Measurements from ENCODE around the gene PAK6. TPM values are rescaled to one million over a fixed set of nuclear protein-coding genes. Genes with fewer than 3 reads are reported as not detected.

Gene PAK6
- total RNA-seq = 0.26 TPM
- long read RNA-seq = 0 reads

DNA sequence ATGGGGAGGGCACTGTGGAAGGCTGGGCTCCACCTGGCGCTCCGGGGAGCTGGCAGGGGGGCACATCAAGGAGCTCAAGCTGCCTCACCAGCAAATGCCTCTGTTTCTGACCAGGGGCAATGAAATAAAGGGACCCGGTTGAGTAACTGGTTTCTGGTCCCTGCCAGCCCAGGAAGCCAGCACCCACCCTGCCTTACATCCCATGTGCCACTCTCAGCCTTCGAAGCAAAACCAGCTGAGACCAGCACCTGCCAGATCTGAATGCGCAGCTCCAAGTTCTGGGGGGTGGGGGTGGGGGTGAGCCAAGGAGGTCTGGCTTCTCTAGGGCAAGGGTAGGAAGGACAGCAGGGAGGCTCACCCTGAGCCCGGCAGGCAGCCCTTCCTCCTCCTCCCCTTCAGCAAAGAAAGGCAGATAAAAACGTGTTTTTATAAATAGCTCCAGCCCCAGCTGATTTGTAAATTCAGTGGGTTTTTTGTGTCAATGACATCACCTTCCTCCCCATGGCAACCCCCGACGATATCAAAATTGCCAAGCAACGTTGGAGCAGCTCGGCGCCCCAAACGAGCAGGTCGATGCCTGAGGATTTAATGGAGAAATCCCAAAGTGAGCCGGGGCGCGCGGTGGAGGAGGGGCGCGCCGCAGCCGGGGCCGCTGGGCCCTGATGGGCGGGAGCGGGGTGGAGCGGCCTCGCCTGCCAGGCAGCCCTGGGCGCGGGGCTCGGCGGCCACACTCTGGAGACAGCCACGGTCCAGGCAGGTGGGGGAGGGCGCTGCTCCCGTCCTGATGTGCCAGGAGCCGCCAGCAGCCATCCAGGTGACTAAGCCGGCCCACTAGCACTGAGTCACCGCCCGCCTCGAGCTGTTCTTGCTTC, at the start of gene PAK6:
PAK6 (plus strand) TSS at position 532 of the 872 bp plus-strand sequence. CDS start 25,723 bp downstream, outside the sequence.
- DNase-seq (ENCODE audit: low spot score) = peak; percentile 88

DNA sequence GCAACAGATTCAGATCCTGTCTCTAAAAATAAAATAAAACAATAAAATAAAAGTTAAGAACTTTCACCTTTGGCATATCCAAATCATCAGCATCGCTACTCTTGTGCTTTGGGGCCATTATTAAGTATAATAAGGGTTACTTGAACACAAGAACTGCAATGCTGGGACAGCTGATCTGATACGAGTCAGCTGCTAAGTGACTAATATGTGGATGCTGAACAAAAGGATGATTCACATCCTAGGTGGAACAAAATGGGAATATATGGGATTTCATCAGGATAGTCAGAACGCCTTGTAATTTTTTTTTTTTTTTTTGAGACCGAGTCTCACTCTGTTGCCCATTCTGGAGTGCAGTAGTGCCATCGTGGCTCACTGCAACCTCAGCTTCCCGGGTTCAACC, 48.3 kb upstream of the PAK6 start:
- no peak for DNase-seq (ENCODE audit: low spot score)

GRCh38 chr15:40192942-40193341, 45.9 kb upstream of the PAK6 start:
- DNase-seq (ENCODE audit: low spot score) = no peak

DNA sequence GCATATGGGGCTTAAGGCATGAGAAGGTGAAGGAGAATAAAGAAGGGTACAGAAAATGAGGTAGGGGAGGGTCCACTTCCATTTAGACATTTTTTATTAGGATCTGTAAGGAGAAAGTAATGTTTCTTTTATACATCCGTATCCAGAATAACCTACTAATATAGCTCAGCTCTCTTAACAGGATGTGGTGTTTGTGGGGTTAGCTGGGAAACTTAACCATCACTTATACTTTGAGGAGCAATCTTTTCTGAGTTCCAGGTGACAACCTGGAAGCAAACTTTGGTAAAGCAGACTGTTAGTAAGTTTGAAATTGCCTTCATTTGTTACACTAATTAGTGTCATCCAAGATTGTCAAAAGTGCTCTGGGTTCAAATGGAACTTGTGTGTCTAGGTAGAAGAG, 41.4 kb upstream of the PAK6 start:
- DNase-seq (ENCODE audit: low spot score) = no peak

DNA sequence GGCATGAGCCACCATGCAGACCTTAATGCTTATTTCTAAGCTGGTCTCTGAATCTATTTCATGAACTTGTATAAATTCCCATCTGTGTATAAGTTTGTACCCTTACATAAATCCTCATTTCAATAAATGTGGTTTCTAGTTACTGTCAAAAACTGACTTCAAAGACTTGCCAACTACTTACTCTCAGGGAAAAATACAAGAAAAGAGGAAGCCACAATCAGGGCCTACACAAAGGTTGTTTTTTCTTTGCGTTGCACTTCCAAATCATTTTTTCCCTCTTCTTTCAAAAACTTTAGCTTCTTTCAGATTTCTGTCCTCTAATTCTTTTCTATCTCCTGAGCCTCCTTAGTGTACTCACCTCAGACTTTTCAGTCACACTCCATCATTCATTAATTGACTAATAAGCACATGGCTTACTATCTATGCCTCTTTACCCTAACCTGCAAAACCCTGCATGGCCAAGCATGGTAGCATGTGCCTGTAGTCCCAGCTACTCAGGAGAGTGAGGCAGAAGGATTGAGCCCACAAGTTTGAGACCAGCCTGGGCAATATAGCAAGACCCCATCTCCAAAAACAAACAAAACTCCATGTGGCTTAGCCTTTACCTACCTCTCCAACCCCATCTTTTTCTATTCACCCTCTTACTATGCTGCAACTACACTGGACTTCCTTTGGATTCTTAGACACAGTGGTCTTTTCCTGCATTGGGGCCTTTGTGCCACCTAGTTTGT, 40.3 kb upstream of the PAK6 start:
- no peak for DNase-seq (ENCODE audit: low spot score)

GRCh38 chr15:40204100-40204499, 34.8 kb upstream of the PAK6 start:
- no peak for DNase-seq (ENCODE audit: low spot score)

DNA sequence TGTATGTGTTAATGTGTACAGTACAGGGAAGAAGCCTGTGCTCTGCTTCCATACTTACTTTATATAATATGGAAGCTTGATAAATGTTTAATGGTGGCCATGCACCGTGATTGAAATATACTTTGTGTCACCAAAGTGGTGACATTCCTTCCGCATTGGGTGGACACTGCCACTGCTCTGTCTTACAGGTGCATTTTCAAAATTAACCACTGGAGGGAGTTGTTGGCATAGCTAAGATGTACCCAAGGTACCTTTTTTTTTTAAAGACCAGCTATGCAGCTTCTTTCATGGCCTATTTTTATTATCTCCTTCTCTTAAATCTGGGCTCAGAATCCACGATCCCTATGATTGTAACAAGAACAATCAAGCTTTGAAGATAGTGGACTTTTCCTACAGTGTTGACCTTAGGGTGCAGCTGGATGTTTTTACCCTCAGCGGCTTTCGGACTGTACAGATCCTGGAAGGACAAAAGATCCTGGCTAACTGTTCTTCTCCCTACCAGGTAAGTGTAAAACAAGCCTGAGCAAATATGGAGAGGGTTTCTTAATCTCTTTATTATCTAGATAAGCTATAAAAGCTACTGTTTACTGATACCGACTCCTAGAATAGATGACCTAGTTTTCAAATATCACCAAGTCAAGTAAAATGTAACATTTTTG, 21.6 kb upstream of the PAK6 start:
- DNase-seq (ENCODE audit: low spot score) = no peak

DNA sequence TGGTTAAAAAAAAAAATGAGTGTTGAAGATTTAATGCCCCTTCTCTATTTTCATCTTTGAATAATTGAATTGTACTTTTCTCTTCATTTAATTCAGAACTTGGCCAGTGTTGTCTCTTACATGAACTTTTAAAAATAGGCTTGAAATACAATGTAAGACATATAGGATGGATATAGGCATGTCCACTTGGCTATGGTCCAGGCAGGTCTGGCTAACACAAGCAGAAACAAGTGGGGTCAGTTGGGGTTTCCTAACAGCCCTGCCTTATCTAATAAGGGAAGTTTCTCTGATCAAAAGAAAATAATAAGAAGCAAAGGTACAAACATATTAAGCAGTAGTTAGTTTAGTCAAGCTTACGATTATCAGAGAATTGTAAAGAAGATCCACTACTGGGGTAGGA, 19.1 kb upstream of the PAK6 start:
- DNase-seq (ENCODE audit: low spot score) = no peak

- DNase-seq (ENCODE audit: low spot score) = no peak
These were observed 16.7 kb upstream of the PAK6 start for GRCh38 chr15:40222131-40222530.

DNA sequence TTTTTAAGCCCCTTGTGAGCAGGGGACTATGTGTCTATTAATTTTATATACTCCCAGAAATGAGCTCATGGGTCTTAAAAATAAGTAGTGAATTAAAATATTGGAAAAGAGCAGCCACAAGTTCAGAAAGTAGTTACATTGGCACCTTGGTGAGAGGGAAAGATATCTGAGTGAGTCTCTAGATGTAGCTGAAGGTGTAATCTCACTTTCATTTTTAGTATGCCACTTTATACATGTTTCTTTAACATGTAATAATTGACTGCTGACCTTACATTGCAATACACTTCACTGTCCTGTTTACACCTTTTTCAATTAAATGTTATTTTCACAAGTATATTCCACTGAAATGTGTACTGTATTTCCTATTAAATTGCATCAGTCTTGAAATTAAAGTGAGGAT, 12.1 kb upstream of the PAK6 start:
- no peak for DNase-seq (ENCODE audit: low spot score)

- DNase-seq (ENCODE audit: low spot score) = no peak
These were observed 9.5 kb upstream of the PAK6 start for GRCh38 chr15:40229316-40229715.

- no peak for DNase-seq (ENCODE audit: low spot score)
These were observed 8.9 kb upstream of the PAK6 start for GRCh38 chr15:40229956-40230355.

GRCh38 chr15:40232625-40233070, 6.2 kb upstream of the PAK6 start:
- DNase-seq (ENCODE audit: low spot score) = no peak

DNA sequence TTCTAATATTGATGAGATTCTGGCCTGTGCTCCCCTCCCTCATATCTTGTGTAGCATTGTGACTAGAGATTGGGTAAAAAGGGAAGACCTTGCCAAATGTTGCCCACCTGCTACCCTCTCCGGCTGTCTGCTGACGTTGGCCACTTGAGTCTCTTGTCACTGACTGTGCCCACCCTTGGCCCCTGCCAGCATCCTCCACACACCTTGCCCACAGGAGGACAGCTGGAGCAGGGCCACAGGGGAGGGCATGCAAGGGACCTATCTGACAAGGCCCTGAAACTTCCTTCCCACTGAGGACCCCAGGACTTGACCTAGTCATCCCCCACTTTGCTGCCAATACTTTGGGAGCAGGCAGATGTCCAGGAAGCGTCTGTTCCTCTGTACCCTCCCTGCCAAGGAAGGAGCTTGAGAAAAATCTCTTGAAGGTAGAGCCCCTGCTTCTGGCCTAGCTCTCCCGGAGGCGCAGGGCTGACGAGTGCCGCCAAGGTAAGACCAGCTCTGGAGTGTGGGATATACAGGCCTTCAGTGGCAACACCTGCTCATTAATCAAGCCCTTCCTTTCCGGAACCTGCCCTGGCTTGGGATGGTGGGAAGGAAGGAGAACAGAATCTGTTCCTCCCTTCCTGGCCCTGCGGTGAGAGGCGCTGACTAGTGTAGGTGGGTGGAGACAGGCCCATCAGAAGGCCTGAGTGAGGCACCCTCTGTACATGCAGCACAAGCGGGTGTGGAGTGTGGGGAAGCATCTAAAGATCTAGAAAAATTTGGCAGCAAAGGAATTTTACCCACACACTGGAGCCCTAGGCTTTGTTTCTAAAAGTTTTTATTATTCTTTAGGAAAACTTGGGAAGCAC, 4.9 kb upstream of the PAK6 start:
- DNase-seq (ENCODE audit: low spot score) = no peak

DNA sequence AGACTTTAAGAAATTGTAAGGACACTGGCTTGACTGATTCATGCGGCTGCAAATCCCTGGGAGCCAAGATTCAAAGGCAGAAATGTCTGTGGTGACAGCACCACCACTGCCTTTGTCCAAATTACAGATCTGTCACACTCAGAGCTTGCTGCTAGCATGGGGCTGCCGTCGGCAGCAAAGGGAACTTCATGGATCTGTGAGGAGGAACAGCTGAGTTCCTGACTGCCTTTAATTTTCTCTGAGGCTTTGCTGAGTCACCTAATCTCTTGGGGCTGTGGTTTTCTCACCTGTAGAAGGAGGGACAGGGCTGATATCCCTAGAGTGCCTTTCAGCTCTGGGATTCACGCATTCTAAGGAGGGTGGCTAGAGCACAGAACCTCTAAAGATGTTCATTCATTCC, 4.1 kb upstream of the PAK6 start:
- DNase-seq (ENCODE audit: low spot score) = no peak

DNA sequence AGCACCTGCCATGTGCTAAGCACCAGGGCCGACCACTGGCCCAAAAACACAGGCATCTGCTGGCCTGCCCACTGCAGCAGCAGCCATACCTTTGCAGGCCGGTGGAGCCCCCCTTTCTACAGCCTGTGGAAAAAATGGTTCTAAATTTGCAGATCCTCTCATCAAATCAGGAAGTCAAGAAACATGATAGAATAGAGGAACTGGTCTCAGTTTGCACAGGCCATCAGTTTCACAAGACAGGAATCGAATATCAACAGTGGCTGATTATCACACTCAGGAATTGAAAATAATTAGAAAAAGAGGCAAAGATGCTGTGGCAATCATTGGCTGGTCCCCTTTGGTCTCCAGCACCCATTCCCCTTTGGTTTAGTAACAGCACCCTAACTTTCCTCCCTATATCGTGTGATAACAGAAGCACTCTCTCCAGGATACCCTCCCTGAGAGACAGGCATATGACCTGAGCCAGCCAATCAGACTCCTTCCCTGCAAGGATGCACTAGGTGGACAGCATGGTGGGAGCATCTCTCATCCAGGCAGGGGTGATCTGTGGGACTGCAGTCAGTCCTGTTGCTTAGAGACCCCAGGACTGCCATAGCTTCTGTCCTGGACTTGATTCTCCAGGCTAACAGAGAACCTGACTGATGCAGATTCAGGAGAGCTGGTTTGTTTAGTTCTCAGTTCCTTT, 3.5 kb upstream of the PAK6 start:
- DNase-seq (ENCODE audit: low spot score) = no peak

DNA sequence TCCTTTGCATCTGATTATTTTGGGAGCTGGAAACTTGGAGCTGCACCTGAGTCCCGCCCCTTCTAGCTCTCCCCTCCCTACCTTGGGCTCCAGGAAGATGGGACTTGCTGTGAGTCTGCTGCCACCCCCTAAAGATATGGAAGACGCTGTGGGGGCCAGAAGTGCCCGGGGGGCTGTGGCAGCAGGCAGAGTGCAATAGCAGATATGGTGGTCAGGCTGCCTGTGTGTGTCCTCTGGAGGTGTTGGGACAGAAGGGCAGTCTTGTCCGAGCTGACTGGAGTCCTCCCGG, 485 bp downstream of the PAK6 start:
- DNase-seq (ENCODE audit: low spot score) = no peak

DNA sequence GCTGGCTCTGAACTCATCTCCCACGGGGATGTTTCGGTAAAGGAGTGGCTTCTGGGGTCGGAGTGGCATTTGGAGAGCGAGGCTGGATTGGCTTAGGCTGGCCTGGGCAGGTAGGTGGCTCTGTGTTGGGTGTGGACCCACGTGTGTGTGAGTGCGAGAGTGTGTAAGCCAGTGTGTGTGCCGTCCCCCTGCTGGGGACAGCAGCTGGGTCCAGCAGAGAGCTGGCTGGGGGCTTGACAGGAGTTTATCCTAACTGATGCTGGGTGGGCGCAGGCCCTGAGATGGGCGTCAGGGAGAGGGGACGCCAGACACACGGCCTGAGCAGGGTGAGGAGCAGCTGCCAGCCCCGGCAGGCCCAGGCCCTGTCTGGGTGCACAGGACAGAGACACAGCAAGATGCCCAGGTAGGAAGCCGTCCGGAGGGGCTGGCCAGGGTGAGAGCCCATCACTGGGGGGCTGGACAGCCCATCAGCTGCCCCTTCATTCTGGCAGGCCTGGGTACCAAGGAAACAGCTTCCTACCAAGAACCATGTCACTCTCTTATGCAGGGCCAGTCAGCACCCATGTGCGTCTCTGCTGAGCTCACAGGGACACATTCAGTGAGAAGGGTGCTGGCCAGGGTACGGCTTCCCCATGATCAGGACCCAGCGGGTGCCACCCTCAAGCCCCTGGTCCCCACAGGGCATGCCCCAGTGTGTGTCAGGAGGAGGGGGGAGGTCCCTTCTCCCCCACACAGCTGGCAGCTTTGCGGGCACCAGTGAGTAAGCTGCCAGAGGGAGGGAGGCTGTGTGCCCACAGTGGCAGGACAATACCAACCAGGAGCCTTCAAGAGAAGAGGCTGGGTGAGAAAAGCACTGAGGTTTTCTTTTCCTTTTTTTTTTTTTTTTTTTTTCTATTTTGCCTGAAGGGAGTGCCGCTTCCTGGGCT, 1.1 kb downstream of the PAK6 start:
- DNase-seq (ENCODE audit: low spot score) = peak; percentile 80

DNA sequence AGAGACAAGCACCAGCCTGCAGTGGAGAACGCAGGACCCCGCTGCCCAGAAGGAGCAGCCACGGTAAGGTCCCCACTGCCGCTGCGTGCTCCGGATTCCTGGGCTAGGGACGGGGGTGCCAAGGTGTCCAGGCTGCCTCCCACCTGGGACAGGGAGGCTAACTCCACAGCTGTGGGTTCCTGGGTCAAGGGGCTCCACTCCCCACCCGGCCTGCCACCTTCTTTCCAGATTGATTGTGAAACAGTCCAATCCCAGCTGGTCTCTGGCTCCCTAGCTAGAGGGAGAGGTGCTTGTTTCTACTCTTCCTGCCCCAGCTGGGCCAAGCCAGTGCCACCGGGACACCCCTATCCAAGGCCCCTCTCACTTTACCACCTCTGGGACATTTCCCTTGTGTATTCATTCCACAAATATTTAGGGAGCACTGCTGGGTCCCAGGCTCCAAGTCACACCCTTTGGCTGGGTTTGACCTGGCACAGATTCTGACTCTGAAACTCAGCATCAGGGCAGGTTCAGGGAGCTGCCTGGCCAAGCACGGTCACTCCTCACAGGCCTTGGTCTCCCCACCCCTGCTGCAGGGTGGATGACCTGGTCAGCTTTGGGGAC, 1.9 kb downstream of the PAK6 start:
- no peak for DNase-seq (ENCODE audit: low spot score)

Data from mesenteric fat pad (tissue), 1 donor.